ENCODE measurements around the gene SMYD3. TPM values are rescaled to one million over a fixed set of nuclear protein-coding genes. Genes with fewer than 3 reads are reported as not detected.

The SMYD3 gene
- total RNA-seq, 1 donor from 2014 or later: 0.32 TPM

GRCh38 chr1:246516126-246516525 lies 9.0 kb upstream of the SMYD3 start:
- intact Hi-C loops (cut with DNase I): no loop called here
- Histone ChIP-seq H3K4me1 (no peaks in the 10 kb centered on the region), H3K27ac (no peak overlapping the region), H3K4me3 (no peak overlapping the region), H3K36me3 (no peaks in the 10 kb centered on the region), H3K27me3 (no peaks in the 10 kb centered on the region), H3K9me3 (peaks cover 9 to 21% of the 10 kb centered on the region in 2 donors)
- TF ChIP-seq, protein P1, sequence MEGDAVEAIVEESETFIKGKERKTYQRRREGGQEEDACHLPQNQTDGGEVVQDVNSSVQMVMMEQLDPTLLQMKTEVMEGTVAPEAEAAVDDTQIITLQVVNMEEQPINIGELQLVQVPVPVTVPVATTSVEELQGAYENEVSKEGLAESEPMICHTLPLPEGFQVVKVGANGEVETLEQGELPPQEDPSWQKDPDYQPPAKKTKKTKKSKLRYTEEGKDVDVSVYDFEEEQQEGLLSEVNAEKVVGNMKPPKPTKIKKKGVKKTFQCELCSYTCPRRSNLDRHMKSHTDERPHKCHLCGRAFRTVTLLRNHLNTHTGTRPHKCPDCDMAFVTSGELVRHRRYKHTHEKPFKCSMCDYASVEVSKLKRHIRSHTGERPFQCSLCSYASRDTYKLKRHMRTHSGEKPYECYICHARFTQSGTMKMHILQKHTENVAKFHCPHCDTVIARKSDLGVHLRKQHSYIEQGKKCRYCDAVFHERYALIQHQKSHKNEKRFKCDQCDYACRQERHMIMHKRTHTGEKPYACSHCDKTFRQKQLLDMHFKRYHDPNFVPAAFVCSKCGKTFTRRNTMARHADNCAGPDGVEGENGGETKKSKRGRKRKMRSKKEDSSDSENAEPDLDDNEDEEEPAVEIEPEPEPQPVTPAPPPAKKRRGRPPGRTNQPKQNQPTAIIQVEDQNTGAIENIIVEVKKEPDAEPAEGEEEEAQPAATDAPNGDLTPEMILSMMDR (IDR thresholded peaks at IDR 0.05): no peak
- DNase-seq (ENCODE audit: low spot score in 2 of 2): no peak

DNA sequence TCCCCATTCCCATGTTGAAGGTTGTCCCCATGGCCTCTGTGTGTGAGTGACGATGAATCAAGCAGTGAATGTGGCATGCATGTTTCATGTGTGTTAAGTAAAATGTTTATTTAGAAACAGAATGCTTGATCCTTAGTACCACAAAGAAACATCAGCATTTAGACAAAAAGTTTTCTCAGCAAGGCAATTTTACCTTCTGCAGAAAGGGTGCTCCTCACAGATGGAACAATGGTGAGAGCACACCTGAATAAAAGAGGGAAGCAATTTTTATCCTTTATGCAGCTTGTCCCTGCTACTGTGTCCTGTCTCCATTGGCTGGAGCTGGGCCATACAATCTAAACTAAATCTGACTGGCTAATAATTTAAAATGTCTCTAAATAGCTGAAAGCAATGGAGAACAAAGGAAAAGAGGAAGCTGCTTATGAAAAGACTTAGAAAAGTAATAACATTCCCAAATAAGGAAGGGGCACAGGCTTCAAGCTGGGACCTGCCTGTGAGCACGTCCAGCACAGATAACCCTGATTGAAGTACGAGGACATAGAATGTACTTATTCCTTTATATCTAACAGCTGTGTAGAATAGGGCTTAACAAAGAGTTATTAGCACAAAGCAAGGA lies 8.4 kb upstream of the SMYD3 start:
- TF ChIP-seq, protein P1 (IDR thresholded peaks at IDR 0.05): no peak
- no peaks in the 10 kb centered on the region for H3K4me1 ChIP-seq
- H3K27me3 ChIP-seq: no peaks in the 10 kb centered on the region
- no peak for DNase-seq (ENCODE audit: low spot score in 2 of 2)
- H3K9me3 ChIP-seq: peaks cover 9 to 21% of the 10 kb centered on the region in 2 donors
- no peak overlapping the region for H3K27ac ChIP-seq
- H3K36me3 ChIP-seq: no peaks in the 10 kb centered on the region
- intact Hi-C loops (cut with DNase I): no loop called here
- H3K4me3 ChIP-seq: no peak overlapping the region

- H3K27me3 ChIP-seq: no peaks in the 10 kb centered on the region
- H3K4me3 ChIP-seq: no peak overlapping the region
- no peaks in the 10 kb centered on the region for H3K4me1 ChIP-seq
- H3K27ac ChIP-seq: no peak overlapping the region
- H3K36me3 ChIP-seq: no peaks in the 10 kb centered on the region
- H3K9me3 ChIP-seq: peaks cover 9 to 21% of the 10 kb centered on the region in 2 donors
- DNase-seq (ENCODE audit: low spot score in 2 of 2): no peak
- TF ChIP-seq, protein P1 (IDR thresholded peaks at IDR 0.05): no peak
- intact Hi-C loops (cut with DNase I): no loop called here
These were observed 6.7 kb upstream of the SMYD3 start for GRCh38 chr1:246513619-246514343.

GRCh38 chr1:246513041-246513440 lies 6.0 kb upstream of the SMYD3 start:
- no peak overlapping the region for H3K27ac ChIP-seq
- H3K27me3 ChIP-seq: no peaks in the 10 kb centered on the region
- intact Hi-C loops (cut with DNase I): no loop called here
- peaks cover 9 to 21% of the 10 kb centered on the region in 2 donors for H3K9me3 ChIP-seq
- no peak overlapping the region for H3K4me3 ChIP-seq
- H3K36me3 ChIP-seq: no peaks in the 10 kb centered on the region
- TF ChIP-seq, protein P1 (IDR thresholded peaks at IDR 0.05): no peak
- no peak for DNase-seq (ENCODE audit: low spot score in 2 of 2)
- H3K4me1 ChIP-seq: no peaks in the 10 kb centered on the region

DNA sequence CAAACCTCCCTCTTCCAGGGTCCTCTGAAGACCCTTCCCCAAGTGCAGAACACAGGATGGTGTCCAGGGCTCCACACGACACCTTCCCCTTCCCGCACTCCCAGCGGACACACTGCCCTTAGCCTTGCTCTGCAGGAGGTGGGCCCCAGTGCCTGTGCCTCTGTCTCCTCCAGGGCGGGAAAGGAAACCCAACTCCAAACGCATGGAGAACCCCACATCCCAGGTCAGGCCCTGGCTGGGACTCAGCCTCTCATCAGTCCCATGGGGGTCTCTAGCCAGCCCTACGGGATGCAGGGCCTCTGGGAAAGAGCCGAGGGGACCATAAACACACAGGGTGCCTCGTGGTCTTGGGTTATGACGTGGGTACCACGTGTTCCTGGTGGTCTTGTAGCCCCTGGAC lies 5.6 kb upstream of the SMYD3 start:
- Histone ChIP-seq H3K4me1 (no peaks in the 10 kb centered on the region), H3K4me3 (no peak overlapping the region), H3K9me3 (peaks cover 9 to 21% of the 10 kb centered on the region in 2 donors), H3K27ac (no peak overlapping the region), H3K27me3 (no peaks in the 10 kb centered on the region), H3K36me3 (no peaks in the 10 kb centered on the region)
- DNase-seq (ENCODE audit: low spot score in 2 of 2): no peak
- TF ChIP-seq, protein P1 (IDR thresholded peaks at IDR 0.05): no peak
- intact Hi-C loops (cut with DNase I): no loop called here
